ENCODE results near the gene CNOT2.

CNOT2 gene

GRCh38 chr12:70306676-70307075 lies 63.4 kb downstream of the CNOT2 start:
- DNase-seq (ENCODE audit: low spot score): no peak

GRCh38 chr12:70307868-70308267 lies 64.6 kb downstream of the CNOT2 start:
- no peak for DNase-seq (ENCODE audit: low spot score)

- DNase-seq (ENCODE audit: low spot score): no peak
Observed at GRCh38 chr12:70309348-70309747, 66.1 kb downstream of the CNOT2 start.

- DNase-seq (ENCODE audit: low spot score): no peak
Observed at GRCh38 chr12:70314145-70314544, 70.9 kb downstream of the CNOT2 start.

- peak; percentile 54 for DNase-seq (ENCODE audit: low spot score)
Observed at GRCh38 chr12:70317781-70318180, 74.5 kb downstream of the CNOT2 start.

GRCh38 chr12:70319605-70320004 lies 76.4 kb downstream of the CNOT2 start:
- DNase-seq (ENCODE audit: low spot score): no peak

GRCh38 chr12:70321191-70321590 lies 78.0 kb downstream of the CNOT2 start:
- no peak for DNase-seq (ENCODE audit: low spot score)

GRCh38 chr12:70327541-70327940 lies 84.3 kb downstream of the CNOT2 start:
- no peak for DNase-seq (ENCODE audit: low spot score)

- DNase-seq (ENCODE audit: low spot score): no peak
Observed at GRCh38 chr12:70329728-70330127, 86.5 kb downstream of the CNOT2 start.

GRCh38 chr12:70330158-70330557 lies 86.9 kb downstream of the CNOT2 start:
- no peak for DNase-seq (ENCODE audit: low spot score)

- no peak for DNase-seq (ENCODE audit: low spot score)
Observed at GRCh38 chr12:70332236-70332635, 89.0 kb downstream of the CNOT2 start.

- no peak for DNase-seq (ENCODE audit: low spot score)
Observed at GRCh38 chr12:70334742-70335141, 91.5 kb downstream of the CNOT2 start.

GRCh38 chr12:70338531-70338930 lies 95.3 kb downstream of the CNOT2 start:
- no peak for DNase-seq (ENCODE audit: low spot score)

- no peak for DNase-seq (ENCODE audit: low spot score)
Observed at GRCh38 chr12:70351076-70351475, 107.8 kb downstream of the CNOT2 start.

- DNase-seq (ENCODE audit: low spot score): peak; percentile 21
Observed at GRCh38 chr12:70353780-70354660, 110.8 kb downstream of the CNOT2 start.

GRCh38 chr12:70354787-70355186 lies 111.6 kb downstream of the CNOT2 start:
- DNase-seq (ENCODE audit: low spot score): no peak

GRCh38 chr12:70355972-70356371 lies 112.7 kb downstream of the CNOT2 start:
- no peak for DNase-seq (ENCODE audit: low spot score)

GRCh38 chr12:70359458-70360197 lies 116.4 kb downstream of the CNOT2 start:
- no peak for DNase-seq (ENCODE audit: low spot score)

- DNase-seq (ENCODE audit: low spot score): no peak
Observed at GRCh38 chr12:70360218-70360617, 117.0 kb downstream of the CNOT2 start.

- no peak for DNase-seq (ENCODE audit: low spot score)
Observed at GRCh38 chr12:70364695-70365397, 121.6 kb downstream of the CNOT2 start.

- no peak for DNase-seq (ENCODE audit: low spot score)
Observed at GRCh38 chr12:70365398-70365647, 122.1 kb downstream of the CNOT2 start.

GRCh38 chr12:70365648-70366518 lies 122.7 kb downstream of the CNOT2 start, which contains the start of gene KCNMB4:
TSS of gene KCNMB4 (plus strand) at chr12:70366290. CDS start at chr12:70366735, 445 bp downstream.
- peak; percentile 78 for DNase-seq (ENCODE audit: low spot score)

Measured in globus pallidus (tissue), 1 donor.